Muscle of arm (tissue), 12 donors: ENCODE measurements around the gene HFE. TPM values are rescaled to one million over a fixed set of nuclear protein-coding genes. Genes with fewer than 3 reads are reported as not detected.
"Not testable (repeated sequence)": the region's sequence is repeated elsewhere in the genome, so short reads cannot be mapped to it uniquely, and the experiment has no call there.

Experiments
- DNase-seq: peaks from one replicate; pipeline ENCODE4 v3.0.0-alpha.2; 2013
- polyA plus RNA-seq, 12 donors: library from polyadenylated mRNA; unstranded; fragments of 120-200 nt; gene quantifications; one replicate each; pipeline ENCODE4 v1.2.1, GENCODE V29; 2013; ENCODE audit not compliant: insufficient read length in 12 of 12

The HFE gene
- polyA plus RNA-seq, 12 donors, result 3.4 to 16.9 (median 5.0) TPM; not detected in 1

DNA sequence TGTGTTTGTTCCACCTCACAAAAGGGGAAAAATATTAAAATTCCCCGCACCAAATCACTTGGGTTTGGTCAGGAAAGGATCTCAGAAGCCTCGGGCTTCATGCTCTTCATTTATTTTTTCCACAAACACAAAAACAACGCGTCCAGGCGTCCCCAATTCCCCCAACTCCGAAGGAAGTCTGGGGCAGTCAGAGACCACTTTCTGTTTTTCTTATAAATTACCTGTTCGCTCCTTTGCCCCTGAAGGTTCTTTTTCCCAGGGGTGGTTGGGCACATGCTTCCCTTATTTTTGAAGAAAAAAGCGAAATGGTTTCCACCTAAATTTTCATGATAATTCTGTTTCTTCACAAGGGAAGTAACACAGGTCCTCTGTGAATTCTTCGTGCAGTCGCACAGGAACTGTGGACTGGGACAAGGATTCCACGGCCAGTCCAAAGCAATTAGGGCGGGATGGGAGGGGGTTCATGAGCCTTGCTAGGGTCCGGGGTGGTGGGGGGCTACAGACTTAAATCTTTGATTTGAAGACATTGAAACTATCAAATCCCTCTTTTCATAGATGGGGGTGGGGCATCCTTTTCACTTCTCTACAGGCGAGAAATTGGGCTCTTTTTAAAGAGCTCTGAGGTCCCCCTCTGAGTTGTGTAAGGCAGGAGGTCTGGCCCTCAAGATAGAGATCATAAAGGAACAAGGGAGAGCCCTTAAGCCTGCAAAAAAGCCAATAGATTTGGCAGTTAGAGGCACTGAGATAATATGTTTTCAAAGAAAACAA lies 30.5 kb upstream of the HFE start:
- DNase-seq, result peak; percentile 64

DNA sequence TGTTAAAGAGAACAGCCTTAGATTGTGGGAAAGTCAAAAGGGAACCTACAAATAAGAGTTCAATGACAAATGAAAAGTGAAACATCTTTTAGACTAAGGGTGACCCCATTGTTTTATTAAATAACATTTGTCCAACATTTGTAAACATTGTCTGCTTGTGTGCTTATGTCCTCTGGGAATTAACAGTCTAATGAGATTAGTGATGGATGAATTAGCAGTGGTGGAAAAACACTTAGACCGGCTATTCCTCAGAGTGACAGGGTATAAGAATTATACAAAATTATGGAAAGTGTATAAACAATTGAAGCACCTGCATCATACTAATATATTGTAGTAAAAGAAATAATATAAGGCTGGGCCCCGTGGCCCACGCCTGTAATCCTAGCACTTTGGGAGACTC lies 29.3 kb upstream of the HFE start:
- DNase-seq, result no peak

DNA sequence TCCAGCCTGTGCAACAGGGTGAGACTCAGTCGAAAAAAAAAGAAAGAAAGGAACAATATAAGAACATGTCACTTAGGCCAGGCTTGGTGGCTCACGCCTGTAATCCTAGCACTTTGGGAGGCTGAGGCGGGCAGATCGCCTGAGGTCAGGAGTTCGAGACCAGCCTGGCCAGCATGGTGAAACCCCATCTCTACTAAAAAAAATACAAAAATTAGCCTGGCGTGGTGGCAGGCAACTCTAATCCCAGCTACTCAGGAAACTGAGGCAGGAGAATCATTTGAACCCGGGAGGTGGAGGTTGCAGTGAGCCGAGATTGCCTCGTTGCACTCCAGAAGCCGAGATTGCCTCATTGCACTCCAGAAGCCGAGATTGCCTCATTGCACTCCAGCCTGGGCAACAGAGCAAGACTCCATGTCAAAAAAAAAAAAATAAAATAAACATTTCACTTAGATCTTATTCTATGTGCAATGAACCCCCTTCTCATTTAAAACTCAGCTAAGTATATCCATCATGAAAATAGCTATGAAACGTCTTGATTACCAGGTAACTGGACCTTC lies 28.7 kb upstream of the HFE start:
- DNase-seq, result not testable (repeated sequence)

- DNase-seq, result no peak
Observed at GRCh38 chr6:26059941-26060340, 27.3 kb upstream of the HFE start.

GRCh38 chr6:26064619-26065257 lies 22.5 kb upstream of the HFE start:
- peak; percentile 45 for DNase-seq

DNA sequence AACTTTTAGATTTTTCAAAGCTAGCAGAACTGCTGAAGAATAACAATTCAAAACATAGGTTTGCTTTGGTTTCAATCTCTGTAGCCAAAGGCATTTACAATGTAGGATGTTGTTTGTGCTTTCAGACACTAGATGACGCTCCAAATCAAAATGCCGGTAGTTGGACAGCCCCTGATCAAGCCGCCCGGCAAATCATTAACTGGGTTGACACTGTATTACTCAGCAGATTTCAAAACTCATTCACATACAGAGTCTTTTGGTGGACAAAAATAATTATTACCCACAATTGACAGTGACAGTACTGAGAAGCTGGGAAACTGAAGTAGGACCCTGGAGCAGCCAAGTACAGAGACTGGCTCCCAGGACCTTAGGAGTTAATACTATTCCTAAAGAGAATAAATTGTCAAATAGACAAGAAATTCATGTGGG lies 21.3 kb upstream of the HFE start:
- peak; percentile 73 for DNase-seq

DNA sequence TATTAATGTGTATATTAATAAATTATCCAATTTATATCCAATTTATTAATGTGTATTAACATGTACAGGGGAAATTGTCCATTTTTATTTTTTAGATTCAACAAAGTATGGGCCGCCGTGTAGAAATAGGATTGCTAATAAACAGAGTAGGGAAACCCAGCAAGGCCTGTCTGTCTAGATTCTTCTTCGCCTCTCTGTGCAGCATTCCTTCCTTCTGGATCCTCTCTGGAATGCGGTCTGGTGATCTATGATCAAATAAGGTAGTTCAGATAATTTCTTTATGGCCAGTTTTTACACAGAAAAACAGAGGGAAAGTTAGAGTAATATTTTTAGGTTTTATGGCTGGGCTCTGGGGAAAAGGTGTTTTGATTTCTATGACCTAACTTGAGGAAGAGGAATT lies 19.9 kb upstream of the HFE start:
- no peak for DNase-seq

DNA sequence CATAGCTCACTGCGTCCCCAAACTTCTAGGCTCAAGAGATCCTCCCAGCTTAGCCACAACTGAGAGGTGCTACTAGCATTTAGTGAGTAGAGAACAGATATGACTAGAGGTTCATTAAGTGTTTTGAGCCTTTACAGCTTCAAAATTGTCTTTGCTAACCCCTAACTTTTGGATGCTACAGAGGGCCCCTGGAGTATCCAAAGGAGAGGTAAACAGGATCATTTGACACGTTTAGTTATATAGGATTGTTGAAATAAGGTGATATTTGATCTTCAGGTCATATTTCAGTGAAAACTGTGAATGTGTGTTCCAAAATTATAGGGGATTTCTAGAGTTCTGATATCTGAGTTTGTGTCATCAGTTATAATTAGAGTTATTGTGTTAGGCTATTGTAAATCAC lies 19.2 kb upstream of the HFE start:
- DNase-seq, result no peak

DNA sequence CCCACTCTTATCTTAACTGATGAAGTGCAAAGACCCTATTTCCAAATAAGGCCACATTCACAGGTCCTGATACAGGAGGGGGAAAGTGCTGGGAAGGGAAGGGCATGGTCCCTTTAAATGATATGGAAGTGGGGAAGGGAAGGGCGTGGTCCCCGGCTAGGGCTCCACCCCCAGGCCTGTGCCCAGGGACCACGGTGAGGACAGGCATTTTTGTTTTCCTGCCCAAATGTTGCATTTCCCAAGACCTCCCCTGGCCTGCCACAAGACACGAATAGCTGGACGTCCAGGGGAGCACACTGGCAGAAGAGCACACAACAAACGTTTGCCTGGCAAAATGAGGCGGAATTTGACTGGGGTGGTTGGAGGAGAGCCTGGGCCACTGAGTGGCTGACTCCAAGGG lies 16.1 kb upstream of the HFE start:
- no peak for DNase-seq

DNA sequence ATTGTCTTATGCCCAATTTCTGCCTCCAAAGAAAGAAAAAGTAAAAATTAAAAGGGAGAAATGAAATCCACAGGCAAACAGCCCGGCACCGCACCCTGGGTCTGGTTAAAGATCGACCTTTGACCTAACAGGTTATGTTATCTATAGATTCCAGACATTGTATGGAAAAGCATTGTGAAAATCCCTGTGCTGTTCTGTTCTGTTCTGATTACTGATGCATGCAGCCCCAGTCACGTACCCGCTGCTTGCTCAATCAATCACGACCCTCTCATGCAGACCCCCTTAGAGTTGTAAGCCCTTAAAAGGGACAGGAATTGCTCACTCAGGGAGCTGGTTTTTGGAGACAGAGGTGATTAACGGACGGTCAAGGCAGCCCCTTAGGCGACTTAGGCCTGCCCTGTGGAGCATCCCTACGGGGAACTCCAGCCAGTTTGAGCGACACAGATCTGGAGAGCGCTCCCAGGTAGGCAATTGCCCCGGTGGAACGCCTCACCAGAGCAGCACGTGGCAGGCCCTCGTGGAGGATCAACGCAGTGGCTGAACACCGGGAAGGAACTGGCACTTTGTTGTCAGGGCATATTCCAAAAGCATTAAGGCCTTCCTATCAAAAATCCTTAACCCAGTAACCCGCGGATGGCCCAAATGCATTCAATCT lies 12.0 kb upstream of the HFE start:
- DNase-seq, result no peak

DNA sequence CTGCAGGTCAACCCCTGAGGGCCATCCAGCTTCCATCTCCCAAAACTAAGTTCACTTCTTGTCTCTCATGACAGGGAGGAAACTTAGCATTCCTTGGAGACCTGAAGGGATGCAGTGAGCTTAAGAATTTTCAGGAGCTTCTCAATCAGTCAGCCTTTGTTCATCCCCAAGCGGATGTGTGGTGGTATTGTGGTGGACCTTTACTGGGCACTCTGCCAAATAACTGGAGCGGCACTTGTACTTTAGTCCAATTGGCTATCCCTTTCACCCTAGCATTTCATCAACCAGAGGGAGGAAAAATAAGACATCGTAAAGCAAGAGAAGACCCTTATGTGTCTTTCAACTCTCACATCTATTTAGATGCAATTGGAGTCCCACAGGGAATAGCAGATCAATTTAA lies 9.2 kb upstream of the HFE start:
- not testable (repeated sequence) for DNase-seq

DNA sequence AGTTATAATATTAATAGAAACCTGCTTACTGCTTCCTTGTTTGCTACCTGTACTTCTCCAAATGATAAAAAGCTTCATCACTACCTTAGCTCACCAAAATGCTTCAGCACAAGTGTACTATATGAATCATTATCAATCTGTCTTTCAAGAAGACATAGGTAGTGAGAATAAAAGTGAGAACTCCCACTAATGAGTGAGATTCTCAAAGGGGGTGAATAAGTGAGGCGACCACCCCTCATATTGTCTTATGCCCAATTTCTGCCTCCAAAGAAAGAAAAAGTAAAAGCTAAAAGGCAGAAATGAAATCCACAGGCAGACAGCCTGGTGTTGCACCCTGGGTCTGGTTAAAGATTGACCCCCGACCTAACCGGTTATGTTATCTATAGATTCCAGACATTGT lies 6.1 kb upstream of the HFE start:
- not testable (repeated sequence) for DNase-seq

DNA sequence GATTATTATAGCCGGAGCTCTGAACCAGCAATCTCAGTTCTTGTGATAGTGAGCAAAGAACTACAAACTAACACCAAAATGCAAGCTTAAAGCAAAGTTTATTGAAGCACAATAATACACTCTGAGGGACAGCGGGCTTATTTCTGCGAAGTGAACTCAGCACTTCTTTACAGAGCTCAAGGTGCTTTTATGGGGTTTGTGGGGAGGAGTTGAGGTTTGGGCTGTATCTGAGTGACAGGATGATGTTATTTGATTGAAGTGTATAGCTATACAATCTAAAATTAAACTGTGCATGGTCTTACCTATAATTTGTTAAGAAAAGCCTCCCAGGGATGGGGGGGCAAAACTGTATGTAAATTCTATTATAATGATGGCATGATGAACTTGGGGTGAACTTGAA lies 1.0 kb upstream of the HFE start:
- DNase-seq, result no peak

- DNase-seq, result no peak
Observed at GRCh38 chr6:26088344-26088743, 1.1 kb downstream of the HFE start.

- no peak for DNase-seq
Observed at GRCh38 chr6:26089272-26089671, 2.0 kb downstream of the HFE start.

GRCh38 chr6:26092443-26092842 lies 5.2 kb downstream of the HFE start:
- DNase-seq, result no peak

GRCh38 chr6:26094036-26094435 lies 6.8 kb downstream of the HFE start:
- no peak for DNase-seq

- DNase-seq, result peak; percentile 64
Observed at GRCh38 chr6:26097268-26097875, 10.1 kb downstream of the HFE start.

DNA sequence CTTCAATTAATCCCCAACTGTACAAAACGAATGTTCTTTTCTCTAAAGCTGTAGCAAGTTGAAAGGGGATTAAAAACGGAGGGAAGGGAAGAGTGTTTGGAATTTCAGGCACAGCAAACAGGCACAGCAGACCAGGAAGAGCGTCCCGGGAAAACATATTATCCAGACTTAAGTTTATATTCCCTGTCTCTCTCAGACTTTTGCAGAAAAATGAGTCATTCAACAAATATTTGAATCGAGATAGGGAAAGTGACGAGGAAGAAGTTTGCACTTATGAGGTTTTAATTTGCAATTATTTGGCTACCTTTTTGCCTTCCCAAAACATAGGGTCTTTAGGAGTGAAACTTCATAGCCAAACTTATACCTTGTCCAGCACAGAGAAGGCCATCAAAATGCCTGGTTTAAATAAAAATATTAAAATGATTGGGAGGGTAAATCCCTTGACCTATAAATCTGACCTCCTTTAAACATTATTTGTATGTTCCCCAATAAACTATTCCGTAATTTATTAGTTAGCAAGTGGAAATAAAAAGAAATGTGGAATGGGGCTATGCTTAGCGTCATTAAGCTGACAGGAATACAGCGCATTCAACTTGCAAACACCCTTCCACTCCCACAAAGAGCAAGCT lies 16.0 kb downstream of the HFE start:
- peak; percentile 33 for DNase-seq

- peak; percentile 93 for DNase-seq
Observed at GRCh38 chr6:26103770-26104456, 16.7 kb downstream of the HFE start.

GRCh38 chr6:26104457-26105108 lies 17.4 kb downstream of the HFE start:
- no peak for DNase-seq
